Fibroblast of skin of left biceps (primary cell): ENCODE measurements around the gene ATXN2.
"Not testable (repeated sequence)": the region's sequence is repeated elsewhere in the genome, so short reads cannot be mapped to it uniquely, and the experiment has no call there.

Experiments
- DNase-seq, 2 experiments: peaks; one replicate each; pipeline ENCODE4 v3.0.0-alpha.2; 2013; ENCODE audit warnings: low read depth in 2 of 2

The ATXN2 gene

GRCh38 chr12:111598637-111599452 is at the start of gene ATXN2:
ATXN2 (minus strand) TSS chr12:111599315; CDS start chr12:111599034, 281 bp downstream.
- peak in 1 of 2 experiments; percentile 35 for DNase-seq

- no peak for DNase-seq
These were observed 46.3 kb upstream of the ATXN2 start for GRCh38 chr12:111645433-111645832.

GRCh38 chr12:111643427-111643826 is 44.3 kb upstream of the ATXN2 start:
- DNase-seq: no peak

- no peak for DNase-seq
These were observed 43.7 kb upstream of the ATXN2 start for GRCh38 chr12:111642681-111643426.

GRCh38 chr12:111640506-111640905 is 41.4 kb upstream of the ATXN2 start:
- DNase-seq: no peak

GRCh38 chr12:111638556-111638955 is 39.4 kb upstream of the ATXN2 start:
- DNase-seq: no peak

GRCh38 chr12:111636209-111636945 is 37.3 kb upstream of the ATXN2 start:
- peak; percentile 73 to 76 for DNase-seq

- DNase-seq: no peak
These were observed 36.4 kb upstream of the ATXN2 start for GRCh38 chr12:111635524-111635923.

GRCh38 chr12:111628505-111629260 is 29.6 kb upstream of the ATXN2 start:
- no peak for DNase-seq

GRCh38 chr12:111626230-111626629 is 27.1 kb upstream of the ATXN2 start:
- no peak for DNase-seq

- no peak for DNase-seq
These were observed 25.4 kb upstream of the ATXN2 start for GRCh38 chr12:111624540-111624939.

GRCh38 chr12:111617841-111618240 is 18.7 kb upstream of the ATXN2 start:
- not testable (repeated sequence) for DNase-seq

GRCh38 chr12:111616177-111616623 is 17.1 kb upstream of the ATXN2 start:
- DNase-seq: no peak

GRCh38 chr12:111607239-111607638 is 8.1 kb upstream of the ATXN2 start:
- no peak for DNase-seq

GRCh38 chr12:111606767-111607230 is 7.7 kb upstream of the ATXN2 start:
- no peak for DNase-seq

GRCh38 chr12:111605911-111606766 is 7.0 kb upstream of the ATXN2 start:
- DNase-seq: no peak

- not testable (repeated sequence) for DNase-seq
These were observed 3.7 kb upstream of the ATXN2 start for GRCh38 chr12:111602857-111603256.

GRCh38 chr12:111602348-111602747 is 3.2 kb upstream of the ATXN2 start:
- no peak for DNase-seq

- not testable (repeated sequence) for DNase-seq
These were observed 1.9 kb upstream of the ATXN2 start for GRCh38 chr12:111600986-111601385.

GRCh38 chr12:111600205-111600642 is 1.1 kb upstream of the ATXN2 start:
- no peak for DNase-seq
